ENCODE data around the gene HOXB5.
A peak's percentile ranks its signal among the peaks of the same experiment; 100 is the strongest.

The HOXB5 gene

GRCh38 chr17:48575066-48575582 lies 18.5 kb downstream of the HOXB5 start (continued):
- TF ChIP-seq, protein P1, sequence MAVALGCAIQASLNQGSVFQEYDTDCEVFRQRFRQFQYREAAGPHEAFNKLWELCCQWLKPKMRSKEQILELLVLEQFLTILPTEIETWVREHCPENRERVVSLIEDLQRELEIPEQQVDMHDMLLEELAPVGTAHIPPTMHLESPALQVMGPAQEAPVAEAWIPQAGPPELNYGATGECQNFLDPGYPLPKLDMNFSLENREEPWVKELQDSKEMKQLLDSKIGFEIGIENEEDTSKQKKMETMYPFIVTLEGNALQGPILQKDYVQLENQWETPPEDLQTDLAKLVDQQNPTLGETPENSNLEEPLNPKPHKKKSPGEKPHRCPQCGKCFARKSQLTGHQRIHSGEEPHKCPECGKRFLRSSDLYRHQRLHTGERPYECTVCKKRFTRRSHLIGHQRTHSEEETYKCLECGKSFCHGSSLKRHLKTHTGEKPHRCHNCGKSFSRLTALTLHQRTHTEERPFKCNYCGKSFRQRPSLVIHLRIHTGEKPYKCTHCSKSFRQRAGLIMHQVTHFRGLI (tag by site-specific recombination; IDR thresholded peaks at IDR 0.05) = peak; percentile 72; the same call in 1 of the 2 replicates
- TF ChIP-seq, protein P2, sequence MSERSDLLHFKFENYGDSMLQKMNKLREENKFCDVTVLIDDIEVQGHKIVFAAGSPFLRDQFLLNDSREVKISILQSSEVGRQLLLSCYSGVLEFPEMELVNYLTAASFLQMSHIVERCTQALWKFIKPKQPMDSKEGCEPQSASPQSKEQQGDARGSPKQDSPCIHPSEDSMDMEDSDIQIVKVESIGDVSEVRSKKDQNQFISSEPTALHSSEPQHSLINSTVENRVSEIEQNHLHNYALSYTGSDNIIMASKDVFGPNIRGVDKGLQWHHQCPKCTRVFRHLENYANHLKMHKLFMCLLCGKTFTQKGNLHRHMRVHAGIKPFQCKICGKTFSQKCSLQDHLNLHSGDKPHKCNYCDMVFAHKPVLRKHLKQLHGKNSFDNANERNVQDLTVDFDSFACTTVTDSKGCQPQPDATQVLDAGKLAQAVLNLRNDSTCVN (tag by site-specific recombination; optimal IDR thresholded peaks at IDR 0.05) = no peak
- peak; percentile 78 for TF ChIP-seq PATZ1 (tag by site-specific recombination; IDR thresholded peaks at IDR 0.05)
- no peak for TF ChIP-seq ZFP37 (tag by site-specific recombination; IDR thresholded peaks at IDR 0.05)
- peak; percentile 35; the same call in 1 of the 2 replicates for TF ChIP-seq ZNF76 (tag by site-specific recombination; IDR thresholded peaks at IDR 0.05; ENCODE audit: borderline replicate concordance, low read depth)
- TF ChIP-seq SCRT2 (tag by site-specific recombination; IDR thresholded peaks at IDR 0.05) = no peak
- TF ChIP-seq ZNF600 (tag by site-specific recombination; IDR thresholded peaks at IDR 0.05) = 0 out of 2 replicates have a peak, but pooled peaks have one; percentile 33
- no peak for TF ChIP-seq ZSCAN5A (tag by site-specific recombination; IDR thresholded peaks at IDR 0.05)
- TF ChIP-seq TCF7L2 (IDR thresholded peaks at IDR 0.05; ENCODE audit: borderline replicate concordance, low read depth, low read length) = peak; percentile 96; the same call in 1 of the 2 replicates
- no peak for TF ChIP-seq ZNF223 (tag by site-specific recombination; IDR thresholded peaks at IDR 0.05)
- no peak for TF ChIP-seq ZNF768 (tag by site-specific recombination; IDR thresholded peaks at IDR 0.05)
- no peak for TF ChIP-seq YY2 (tag by site-specific recombination; IDR thresholded peaks at IDR 0.05)
- TF ChIP-seq ZNF747 (tag by site-specific recombination; IDR thresholded peaks at IDR 0.05) = no peak
- no peak for TF ChIP-seq ZNF19 (tag by site-specific recombination; IDR thresholded peaks at IDR 0.05; ENCODE audit: low read depth)
- no peak for TF ChIP-seq ZNF23 (tag by site-specific recombination; IDR thresholded peaks at IDR 0.05; ENCODE audit: borderline replicate concordance)
- TF ChIP-seq ZBTB20 (tag by site-specific recombination; IDR thresholded peaks at IDR 0.05) = peak; percentile 82
- peak; percentile 50; the same call in 1 of the 2 replicates for TF ChIP-seq KLF8 (tag by site-specific recombination; IDR thresholded peaks at IDR 0.05)
- no peak for TF ChIP-seq ZNF654 (tag by site-specific recombination; IDR thresholded peaks at IDR 0.05; ENCODE audit: low read depth)
- TF ChIP-seq ZNF561 (tag by site-specific recombination; IDR thresholded peaks at IDR 0.05; ENCODE audit: borderline replicate concordance) = peak; percentile 76; the same call in 1 of the 2 replicates
- TF ChIP-seq ZNF596 (tag by site-specific recombination; IDR thresholded peaks at IDR 0.05) = peak; percentile 59; the same call in 1 of the 2 replicates
- 0 out of 2 replicates have a peak, but pooled peaks have one; percentile 14 for TF ChIP-seq ZNF660 (tag by site-specific recombination; IDR thresholded peaks at IDR 0.05)
- TF ChIP-seq ZSCAN30 (tag by site-specific recombination; IDR thresholded peaks at IDR 0.05) = peak; percentile 59; the same call in 1 of the 2 replicates
- TF ChIP-seq, protein P3, sequence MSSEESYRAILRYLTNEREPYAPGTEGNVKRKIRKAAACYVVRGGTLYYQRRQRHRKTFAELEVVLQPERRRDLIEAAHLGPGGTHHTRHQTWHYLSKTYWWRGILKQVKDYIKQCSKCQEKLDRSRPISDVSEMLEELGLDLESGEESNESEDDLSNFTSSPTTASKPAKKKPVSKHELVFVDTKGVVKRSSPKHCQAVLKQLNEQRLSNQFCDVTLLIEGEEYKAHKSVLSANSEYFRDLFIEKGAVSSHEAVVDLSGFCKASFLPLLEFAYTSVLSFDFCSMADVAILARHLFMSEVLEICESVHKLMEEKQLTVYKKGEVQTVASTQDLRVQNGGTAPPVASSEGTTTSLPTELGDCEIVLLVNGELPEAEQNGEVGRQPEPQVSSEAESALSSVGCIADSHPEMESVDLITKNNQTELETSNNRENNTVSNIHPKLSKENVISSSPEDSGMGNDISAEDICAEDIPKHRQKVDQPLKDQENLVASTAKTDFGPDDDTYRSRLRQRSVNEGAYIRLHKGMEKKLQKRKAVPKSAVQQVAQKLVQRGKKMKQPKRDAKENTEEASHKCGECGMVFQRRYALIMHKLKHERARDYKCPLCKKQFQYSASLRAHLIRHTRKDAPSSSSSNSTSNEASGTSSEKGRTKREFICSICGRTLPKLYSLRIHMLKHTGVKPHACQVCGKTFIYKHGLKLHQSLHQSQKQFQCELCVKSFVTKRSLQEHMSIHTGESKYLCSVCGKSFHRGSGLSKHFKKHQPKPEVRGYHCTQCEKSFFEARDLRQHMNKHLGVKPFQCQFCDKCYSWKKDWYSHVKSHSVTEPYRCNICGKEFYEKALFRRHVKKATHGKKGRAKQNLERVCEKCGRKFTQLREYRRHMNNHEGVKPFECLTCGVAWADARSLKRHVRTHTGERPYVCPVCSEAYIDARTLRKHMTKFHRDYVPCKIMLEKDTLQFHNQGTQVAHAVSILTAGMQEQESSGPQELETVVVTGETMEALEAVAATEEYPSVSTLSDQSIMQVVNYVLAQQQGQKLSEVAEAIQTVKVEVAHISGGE (tag by site-specific recombination; conservative IDR thresholded peaks at IDR 0.05; ENCODE audit: low read depth) = peak; percentile 39; the same call in 1 of the 2 replicates
- peak; percentile 76; the same call in 1 of the 2 replicates for TF ChIP-seq ZNF18 (tag by site-specific recombination; IDR thresholded peaks at IDR 0.05)
- TF ChIP-seq ZNF571 (tag by site-specific recombination; IDR thresholded peaks at IDR 0.05) = no peak
- no peak for TF ChIP-seq RBAK (tag by site-specific recombination; IDR thresholded peaks at IDR 0.05)
- no peak for TF ChIP-seq ZSCAN23 (tag by site-specific recombination; IDR thresholded peaks at IDR 0.05)
- TF ChIP-seq ZNF335 (tag by site-specific recombination; conservative IDR thresholded peaks at IDR 0.05) = peak; percentile 30
- TF ChIP-seq ZEB2 (tag by site-specific recombination; IDR thresholded peaks at IDR 0.05) = peak; percentile 94
- TF ChIP-seq HOXC10 (CRISPR knock-in tag; IDR thresholded peaks at IDR 0.05) = no peak
